H1 (cell line): ENCODE measurements around the gene RAET1E. TPM values are rescaled to one million over a fixed set of nuclear protein-coding genes. Genes with fewer than 3 reads are reported as not detected.
A peak's percentile ranks its signal among the peaks of the same experiment; 100 is the strongest.

ENCODE experiments used
- CTCF ChIA-PET: fragments of 300-600 bp; sonication (Branson Sonifier 250); formaldehyde crosslinking; loops from one replicate; lab custom pipeline; 2021; ENCODE audit not compliant: partially characterized antibody; lab: Charles Lee
- POLR2A ChIA-PET: fragments of 300-600 bp; sonication (Branson Sonifier 250); formaldehyde crosslinking; loops from one replicate; lab custom pipeline; 2021; ENCODE audit warnings: inconsistent platforms; ENCODE audit not compliant: partially characterized antibody; lab: Charles Lee
- DNase-seq, 2 experiments: peaks; one replicate each; pipeline versions ENCODE4 v3.0.0 to v3.0.0-alpha.2; 2010 to 2022; ENCODE audit warnings: low spot score in 2 of 2, low read depth in 1 of 2, mixed read lengths in 1 of 2
- FAIRE-seq: peaks from 2 replicates; lab custom pipeline; 2011; peaks lifted over from hg19 to GRCh38; lab: Jason Lieb, UNC
- H2AFZ ChIP-seq: 2 replicates; pipeline ENCODE4 v1.8.1; 2012; ENCODE audit warnings: low read length, inconsistent platforms
- H2AK5ac ChIP-seq: 2 replicates; pipeline ENCODE4 v1.6.1; 2013; ENCODE audit warnings: low read depth, low read length
- H2BK120ac ChIP-seq: replicated peaks from 2 replicates; pipeline ENCODE3; 2013; ENCODE audit warnings: low read depth, low read length, inconsistent platforms
- H2BK12ac ChIP-seq: 2 replicates; pipeline ENCODE4 v1.6.1; 2013; ENCODE audit warnings: low read depth, low read length
- H2BK15ac ChIP-seq: 2 replicates; pipeline ENCODE4 v1.6.1; 2013; ENCODE audit warnings: low read length
- H2BK20ac ChIP-seq: 2 replicates; pipeline ENCODE4 v1.6.1; 2013; ENCODE audit warnings: low read length
- H2BK5ac ChIP-seq: 2 replicates; pipeline ENCODE4 v1.6.1; 2013; ENCODE audit warnings: low read depth, low read length
- H3K14ac ChIP-seq: 2 replicates; pipeline ENCODE4 v1.6.1; 2013; ENCODE audit warnings: inconsistent platforms; ENCODE audit not compliant: insufficient read length
- H3K18ac ChIP-seq: 2 replicates; pipeline ENCODE4 v1.6.1; 2013; ENCODE audit warnings: low read length; ENCODE audit errors: extremely low read depth
- H3K23ac ChIP-seq: 2 replicates; pipeline ENCODE4 v1.6.1; 2013; ENCODE audit warnings: inconsistent platforms; ENCODE audit not compliant: insufficient read length
- H3K23me2 ChIP-seq: 2 replicates; pipeline ENCODE4 v1.6.1; 2013; ENCODE audit warnings: low read depth, low read length
- H3K27ac ChIP-seq: 2 replicates; pipeline ENCODE4 v1.6.1; 2011; ENCODE audit warnings: low read depth, low read length, inconsistent platforms
- H3K27me3 ChIP-seq, 4 experiments: replicated peaks in 1 of 4; 1 replicate in 1 of 4; 2 replicates in 3 of 4; pipeline versions ENCODE4 v1.6.1 to v1.8.1; 2011 to 2013; ENCODE audit warnings: low read length in 3 of 4, mild to moderate bottlenecking in 3 of 4, inconsistent platforms in 2 of 4, mixed read lengths in 2 of 4, moderate library complexity in 1 of 4; ENCODE audit not compliant: control insufficient read depth in 3 of 4, insufficient read depth in 3 of 4; ENCODE audit errors: extremely low read depth in 1 of 4
- H3K36me3 ChIP-seq, 4 experiments: 2 replicates each; pipeline versions ENCODE4 v1.6.1 to v1.8.1; 2011 to 2013; ENCODE audit warnings: mild to moderate bottlenecking in 4 of 4, low read length in 3 of 4, moderate library complexity in 2 of 4, control low read depth in 1 of 4, inconsistent platforms in 1 of 4; ENCODE audit not compliant: insufficient read depth in 4 of 4, control insufficient read depth in 2 of 4
- H3K4ac ChIP-seq: replicated peaks from 2 replicates; pipeline ENCODE3; 2013; ENCODE audit warnings: low read length, low read depth, mixed read lengths, inconsistent platforms; ENCODE audit not compliant: insufficient read length
- H3K4me1 ChIP-seq, 4 experiments: replicated peaks in 1 of 4; 1 replicate in 1 of 4; 2 replicates in 3 of 4; pipeline versions ENCODE4 v1.6.1 to v1.8.1; 2011 to 2013; ENCODE audit warnings: low read length in 3 of 4, inconsistent platforms in 2 of 4, mixed read lengths in 1 of 4; ENCODE audit not compliant: insufficient read depth in 4 of 4, control insufficient read depth in 3 of 4
- H3K4me2 ChIP-seq, 2 experiments: 2 replicates each; pipeline versions ENCODE4 v1.6.1 to v1.8.1; 2011 to 2013; ENCODE audit warnings: low read depth in 2 of 2, low read length in 2 of 2, control low read depth in 1 of 2, inconsistent platforms in 1 of 2, mild to moderate bottlenecking in 1 of 2; ENCODE audit not compliant: insufficient read depth in 1 of 2
- H3K4me3 ChIP-seq, 4 experiments: fragments of 200-600, 300-600 bp in 1 of 4; sonication (generic), shearing (Covaris generic), sonication (Bioruptor Twin) in 1 of 4; 2 replicates each; pipeline versions ENCODE4 v1.5.1 to v1.8.1; 2011 to 2016; ENCODE audit warnings: low read length in 4 of 4, low read depth in 3 of 4, control low read depth in 2 of 4, inconsistent platforms in 2 of 4, mild to moderate bottlenecking in 2 of 4, mixed read lengths in 1 of 4, moderate library complexity in 1 of 4; ENCODE audit not compliant: insufficient read depth in 2 of 4; ENCODE audit errors: extremely low read depth in 1 of 4
- H3K56ac ChIP-seq: replicated peaks from 2 replicates; pipeline ENCODE3; 2013; ENCODE audit warnings: low read depth, mild to moderate bottlenecking, mixed read lengths, low read length, inconsistent platforms; ENCODE audit not compliant: insufficient read length
- H3K79me1 ChIP-seq: 2 replicates; pipeline ENCODE4 v1.6.1; 2013; ENCODE audit warnings: low read depth, low read length, control low read depth
- H3K79me2 ChIP-seq, 2 experiments: 2 replicates each; pipeline versions ENCODE4 v1.6.1 to v1.8.1; 2012 to 2013; ENCODE audit warnings: low read length in 2 of 2, mild to moderate bottlenecking in 2 of 2, inconsistent platforms in 1 of 2; ENCODE audit not compliant: insufficient read depth in 2 of 2, control insufficient read depth in 1 of 2
- H3K9ac ChIP-seq, 4 experiments: replicated peaks in 1 of 4; 1 replicate in 1 of 4; 2 replicates in 3 of 4; pipeline versions ENCODE4 v1.6.1 to v1.8.1; 2011 to 2013; ENCODE audit warnings: low read depth in 3 of 4, low read length in 3 of 4, control low read depth in 2 of 4, mild to moderate bottlenecking in 2 of 4, moderate library complexity in 2 of 4, inconsistent platforms in 1 of 4; ENCODE audit errors: extremely low read depth in 1 of 4
- H3K9me3 ChIP-seq, 2 experiments: 2 replicates each; pipeline versions ENCODE4 v1.6.1 to v1.8.1; 2012 to 2013; ENCODE audit warnings: mild to moderate bottlenecking in 2 of 2, moderate library complexity in 2 of 2, control low read depth in 1 of 2, inconsistent platforms in 1 of 2, low read depth in 1 of 2, low read length in 1 of 2, mixed read lengths in 1 of 2; ENCODE audit not compliant: insufficient read depth in 2 of 2
- H4K20me1 ChIP-seq, 2 experiments: replicated peaks in 1 of 2; 2 replicates each; pipeline versions ENCODE3 to v1.8.1; 2011 to 2013; ENCODE audit warnings: inconsistent platforms in 2 of 2, low read length in 2 of 2, mild to moderate bottlenecking in 1 of 2; ENCODE audit not compliant: insufficient read depth in 2 of 2, control insufficient read depth in 1 of 2
- H4K5ac ChIP-seq: 2 replicates; pipeline ENCODE4 v1.6.1; 2013; ENCODE audit warnings: low read length, low read depth, mixed read lengths, inconsistent platforms; ENCODE audit not compliant: insufficient read length
- H4K8ac ChIP-seq: 2 replicates; pipeline ENCODE4 v1.8.0; 2013; ENCODE audit warnings: mild to moderate bottlenecking, moderate library complexity, low read length, inconsistent platforms; ENCODE audit not compliant: insufficient read depth; ENCODE audit errors: extremely low read depth
- H4K91ac ChIP-seq: replicated peaks from 2 replicates; pipeline ENCODE3; 2013; ENCODE audit warnings: low read length, mixed read lengths, inconsistent platforms; ENCODE audit not compliant: insufficient read length
- FOSL1 ChIP-seq: IDR thresholded peaks from 2 replicates; pipeline ENCODE4 v1.6.1; 2011; ENCODE audit warnings: mild to moderate bottlenecking, low read depth, low read length, moderate library complexity; ENCODE audit not compliant: insufficient read depth
- HDAC2 ChIP-seq, 2 experiments: fragments of 300-600 bp in 1 of 2; sonication (generic) in 1 of 2; IDR thresholded peaks; 2 replicates each; pipeline ENCODE4 v1.6.1; 2011 to 2012; ENCODE audit warnings: low read depth in 2 of 2, low read length in 2 of 2, mild to moderate bottlenecking in 2 of 2, moderate library complexity in 2 of 2, borderline replicate concordance in 1 of 2, inconsistent platforms in 1 of 2
- JUN ChIP-seq: IDR thresholded peaks from 2 replicates; pipeline ENCODE4 v1.6.1; 2011; ENCODE audit warnings: low read depth, mild to moderate bottlenecking, improper control_type of control experiment, low read length
- NANOG ChIP-seq: IDR thresholded peaks from 2 replicates; pipeline ENCODE4 v1.6.1; 2011; ENCODE audit warnings: low read length, low read depth, mild to moderate bottlenecking, inconsistent platforms; ENCODE audit not compliant: insufficient read depth, poor library complexity, severe bottlenecking
- SP1 ChIP-seq: IDR thresholded peaks from 2 replicates; pipeline ENCODE4 v1.6.1; 2011; ENCODE audit warnings: low read depth, low read length
- WGBS, 2 experiments: shearing (Covaris generic) in 1 of 2; methylation state at CpG; one replicate each; pipeline versions ENCODE4 v1.1.6 to v1.1.7; 2013 to 2015; ENCODE audit warnings: low lambda C conversion rate in 2 of 2, mixed read lengths in 2 of 2, inconsistent platforms in 1 of 2, low coverage in 1 of 2, missing lambda C conversion rate in 1 of 2; ENCODE audit not compliant: insufficient replicate concordance in 2 of 2, insufficient coverage in 1 of 2, insufficient read length in 1 of 2; ENCODE audit errors: extremely low coverage in 1 of 2, missing lambda C conversion rate in 1 of 2; 5-methylcytosine and 5-hydroxymethylcytosine counted together
- polyA plus RNA-seq, 7 experiments: library from polyadenylated mRNA; depleted of rRNA in 3 of 7; stranded (reverse) in 5 of 7; unstranded in 2 of 7; fragments of >200 nt in 5 of 7; fragments of 200-250 nt in 2 of 7; gene quantifications; 1 replicate in 5 of 7; 2 replicates in 1 of 7; 4 replicates in 1 of 7; pipeline versions ENCODE4 v1.2.1 to v1.2.3, GENCODE V29; 2011 to 2013; ENCODE audit warnings: missing spikeins in 2 of 7, mixed read lengths in 2 of 7
- total RNA-seq: library from RNA; stranded (reverse); fragmentation: NEBNext Ultra II Directional; extraction: Animal tissue kit (Norgen Biotek cat#: 25700); gene quantifications from 2 replicates; pipeline ENCODE4 v1.2.1, GENCODE V29; 2021

Gene RAET1E
- total and polyA plus RNA-seq, 2 of the 8 experiments (the other 6 are each of a cell fraction or from before 2014, with no cell fraction given): not detected

GRCh38 chr6:149861603-149862423 is 36.1 kb downstream of the RAET1E start:
- Histone ChIP-seq H4K91ac (no peak overlapping the region), H2BK15ac (no peak overlapping the region), H3K14ac (no peak overlapping the region), H3K79me2 (peaks cover 0 to 10% of the 10 kb centered on the region in 2 experiments; a peak in 2 of 4 replicates), H3K23me2 (peaks cover 12% of the 10 kb centered on the region; the same call in 1 of the 2 replicates), H3K27me3 (peaks cover 0 to 13% (median 5%) of the 10 kb centered on the region in 4 experiments; a peak in 5 of 7 replicates), H3K4me3 (no peak overlapping the region), H3K9ac (no peak overlapping the region), H3K4ac (no peak overlapping the region), H3K79me1 (peaks cover 6% of the 10 kb centered on the region; the same call in 1 of the 2 replicates), H3K9me3 (no peaks in the 10 kb centered on the region), H2BK12ac (no peak overlapping the region), H3K23ac (no peak overlapping the region), H3K36me3 (no peaks in the 10 kb centered on the region), H3K27ac (no peak overlapping the region), H2BK5ac (no peak overlapping the region), H4K20me1 (peaks cover 4 to 13% of the 10 kb centered on the region in 2 experiments), H2AFZ (no peak overlapping the region), H2AK5ac (peak overlapping the region; percentile 30; the same call in 1 of the 2 replicates), H2BK120ac (no peak overlapping the region), H3K4me1 (peaks cover 4 to 16% (median 11%) of the 10 kb centered on the region in 4 experiments; a peak in 6 of 7 replicates), H3K18ac (no peak overlapping the region), H4K5ac (no peak overlapping the region), H3K56ac (no peak overlapping the region), H3K4me2 (peak overlapping the region; percentile 0 to 56; a peak in 2 of 4 replicates), H2BK20ac (no peak overlapping the region), H4K8ac (no peak overlapping the region)
- no peak for TF ChIP-seq HDAC2 (IDR thresholded peaks at IDR 0.05; ENCODE audit: borderline replicate concordance in 1 of 2, low read depth in 2 of 2, low read length in 2 of 2)
- no peak for TF ChIP-seq SP1
- no peak for TF ChIP-seq NANOG
- TF ChIP-seq FOSL1: no peak
- no peak for TF ChIP-seq JUN
- WGBS, 2 experiments: 88% methylated on average over 14 of the region's 14 CpGs; no CpG with 5 or more reads in 1 of the 2 experiments
- DNase-seq (no peak), FAIRE-seq (no peak)
- POLR2A ChIA-PET: interaction anchor here (0.7 to 1.2 kb wide), 2 partner anchors 11 to 342 kb away, joined by 3 to 5 read pairs; no protein-coding TSS in a partner anchor
- CTCF ChIA-PET: interaction anchor here (0.6 to 6.1 kb wide), 7 partner anchors 11 to 68 kb away, joined by 3 to 33 read pairs (median 3); no protein-coding TSS in a partner anchor
